H1 (cell line): ENCODE measurements around the gene KIF26A.

Source experiments
- CTCF ChIP-seq, 3 experiments: IDR thresholded peaks; 1 replicate in 2 of 3; 2 replicates in 1 of 3; pipeline versions ENCODE4 v1.5.1 to v1.6.1; 2011; ENCODE audit warnings: low read length in 3 of 3, mild to moderate bottlenecking in 3 of 3, inconsistent platforms in 2 of 3, low read depth in 1 of 3, moderate library complexity in 1 of 3; ENCODE audit not compliant: insufficient read depth in 1 of 3; ENCODE audit errors: control extremely low read depth in 1 of 3
- POLR2A ChIP-seq, 2 experiments: IDR thresholded peaks; 1 replicate in 1 of 2; 2 replicates in 1 of 2; pipeline ENCODE4 v1.6.1; 2011; ENCODE audit warnings: low read depth in 2 of 2, low read length in 2 of 2, mild to moderate bottlenecking in 2 of 2; ENCODE audit errors: control extremely low read depth in 1 of 2

- TF ChIP-seq CTCF (IDR thresholded peaks at IDR 0.05; ENCODE audit: control extremely low read depth in 1 of 3, insufficient read depth in 1 of 3, low read depth in 1 of 3, low read length in 3 of 3) = no peak
- no peak for TF ChIP-seq POLR2A (IDR thresholded peaks at IDR 0.05; ENCODE audit: control extremely low read depth in 1 of 2, low read depth in 2 of 2, low read length in 2 of 2)
Observed at GRCh38 chr14:104118006-104118844, 20.2 kb upstream of the KIF26A start.
